Stimulated activated CD4-positive, alpha-beta T cell treated with anti-CD3 and anti-CD28 coated beads, TNF-alpha, amount 100 ng/mL, for 1 hour (primary cell): ENCODE results near the gene GRK7.

Source experiments
- DNase-seq, 3 donors: peaks; one replicate each; pipeline ENCODE4 v3.0.0-alpha.2; 2020; ENCODE audit warnings: low read depth in 3 of 3, low spot score in 1 of 3

GRK7 gene, protein sequence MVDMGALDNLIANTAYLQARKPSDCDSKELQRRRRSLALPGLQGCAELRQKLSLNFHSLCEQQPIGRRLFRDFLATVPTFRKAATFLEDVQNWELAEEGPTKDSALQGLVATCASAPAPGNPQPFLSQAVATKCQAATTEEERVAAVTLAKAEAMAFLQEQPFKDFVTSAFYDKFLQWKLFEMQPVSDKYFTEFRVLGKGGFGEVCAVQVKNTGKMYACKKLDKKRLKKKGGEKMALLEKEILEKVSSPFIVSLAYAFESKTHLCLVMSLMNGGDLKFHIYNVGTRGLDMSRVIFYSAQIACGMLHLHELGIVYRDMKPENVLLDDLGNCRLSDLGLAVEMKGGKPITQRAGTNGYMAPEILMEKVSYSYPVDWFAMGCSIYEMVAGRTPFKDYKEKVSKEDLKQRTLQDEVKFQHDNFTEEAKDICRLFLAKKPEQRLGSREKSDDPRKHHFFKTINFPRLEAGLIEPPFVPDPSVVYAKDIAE (N-terminal part only)

DNA sequence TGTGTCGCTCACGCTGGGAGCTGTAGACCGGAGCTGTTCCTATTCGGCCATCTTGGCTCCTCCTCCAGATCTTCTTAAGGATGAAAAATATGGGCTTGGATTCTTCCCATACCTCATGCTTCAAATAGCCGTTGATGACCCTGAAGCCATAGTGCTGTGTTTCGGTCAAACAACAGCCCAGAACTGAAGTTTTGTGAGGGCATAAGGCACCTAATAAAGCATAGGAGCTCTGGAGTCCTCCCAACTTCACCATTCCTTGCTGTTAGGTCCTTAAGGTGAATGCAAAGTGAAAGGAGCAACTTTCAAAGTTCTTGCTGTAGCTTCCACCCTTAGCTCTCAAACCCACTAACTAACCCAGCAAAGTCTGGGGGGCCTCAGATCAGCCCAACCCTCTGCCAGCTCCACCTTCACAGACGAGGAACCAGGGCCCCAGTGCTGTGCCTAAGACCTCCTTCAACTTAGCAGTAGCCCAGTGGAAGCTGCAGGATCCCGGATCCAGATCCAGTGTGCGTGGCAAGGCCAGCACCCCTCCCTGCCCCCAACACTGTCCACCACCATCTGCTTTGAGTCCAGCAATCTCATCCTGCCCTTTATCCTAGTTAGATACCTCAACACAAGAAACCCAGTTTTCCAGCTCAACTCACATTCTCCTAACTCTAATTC is at the start of gene GRK7:
Gene GRK7 (plus strand): TSS at position 321 of the 663 bp plus-strand sequence. CDS start 14,877 bp downstream, outside the sequence.
- DNase-seq: no peak

DNA sequence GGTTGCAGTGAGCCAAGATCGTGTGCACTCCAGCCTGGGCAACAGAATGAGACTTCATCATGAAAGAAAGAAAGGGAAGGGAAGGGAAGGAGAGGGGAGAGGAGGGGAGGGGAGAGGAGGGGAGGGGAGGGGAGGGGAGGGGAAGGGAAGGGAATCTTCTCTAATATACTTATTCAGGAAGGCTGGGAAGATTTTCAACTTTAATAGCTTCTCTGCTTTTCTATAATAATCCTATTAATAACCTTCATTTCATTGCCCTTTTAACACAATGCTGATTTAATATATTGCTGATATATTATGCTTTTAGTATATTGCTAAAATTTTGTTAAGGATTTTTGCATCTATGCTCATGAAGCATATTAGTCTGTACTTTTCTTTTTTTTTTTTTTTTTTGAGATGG is 48.5 kb upstream of the GRK7 start:
- DNase-seq: no peak

DNA sequence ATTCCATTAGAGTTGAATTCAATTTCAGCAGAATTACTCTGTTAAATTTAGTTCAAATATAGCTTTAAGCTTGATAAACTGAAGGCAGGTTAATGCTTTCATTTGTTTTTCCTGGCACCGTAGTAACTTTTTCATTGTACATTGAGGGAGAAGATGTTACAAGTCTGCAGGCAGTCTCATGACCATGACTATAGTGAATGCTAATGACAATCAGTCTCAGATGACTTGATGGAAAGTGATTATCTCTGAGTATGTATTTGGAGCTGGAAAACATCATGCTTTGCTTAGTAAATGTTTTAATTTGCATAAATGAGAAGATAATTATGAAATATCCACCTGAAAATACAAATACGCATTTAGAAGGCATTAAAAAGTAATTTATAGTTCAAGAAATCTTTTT is 41.1 kb upstream of the GRK7 start:
- DNase-seq: no peak

DNA sequence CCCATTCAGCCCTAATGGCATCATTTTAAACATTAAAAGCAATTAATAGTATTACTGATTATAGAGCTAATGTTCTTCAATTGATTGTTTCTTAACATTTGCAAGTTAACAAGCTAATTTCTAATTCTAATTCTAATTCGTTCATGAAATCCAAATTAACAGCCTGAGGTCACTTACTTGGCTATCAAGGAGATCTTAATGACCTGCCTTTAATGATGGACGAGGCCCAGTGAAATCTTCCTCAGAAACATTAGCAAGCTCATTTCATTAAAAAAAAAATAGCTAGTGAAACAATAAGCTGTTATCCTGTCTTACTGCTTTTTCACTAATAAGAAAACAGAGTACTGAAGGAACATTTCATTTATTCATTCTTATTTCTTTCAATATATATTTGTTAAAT is 40.6 kb upstream of the GRK7 start:
- no peak for DNase-seq

DNA sequence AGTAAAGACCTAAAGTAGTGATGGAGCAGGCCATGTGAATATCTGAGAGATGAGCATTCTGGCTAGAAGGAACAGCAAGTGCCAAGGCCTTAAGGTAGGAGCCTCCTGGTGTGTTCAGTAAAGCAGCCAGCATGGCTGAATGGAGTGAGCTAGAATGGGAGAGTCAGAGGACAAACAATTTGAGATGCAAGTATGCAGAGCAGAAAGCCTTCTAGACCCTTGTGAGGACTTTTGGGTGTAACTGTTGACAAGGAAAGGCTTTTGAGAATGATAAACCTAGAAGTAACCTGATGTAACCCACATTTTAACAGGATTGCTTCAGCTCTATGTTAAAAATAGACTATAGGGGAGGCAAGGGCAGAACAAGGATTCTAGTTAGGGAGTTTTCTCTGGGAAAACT is 40.0 kb upstream of the GRK7 start:
- DNase-seq: no peak

DNA sequence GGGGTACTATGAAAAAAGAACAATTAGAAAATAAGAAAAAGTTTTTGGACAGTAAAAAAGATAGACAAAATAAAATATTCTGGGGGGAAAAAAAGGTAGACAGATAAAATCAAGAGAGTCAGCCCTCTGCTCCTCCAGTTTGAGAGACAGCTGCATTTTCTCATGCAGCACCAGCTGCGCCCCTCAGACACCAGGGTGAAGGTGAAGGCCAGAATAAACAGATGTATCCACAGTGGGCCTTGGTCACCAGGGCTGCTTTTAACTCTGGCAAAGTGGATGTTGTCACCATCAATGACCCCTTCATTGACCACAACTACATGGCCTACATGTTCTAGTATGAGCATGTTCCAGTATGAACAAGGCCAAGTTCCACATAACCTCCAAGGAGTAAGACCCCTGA is 39.0 kb upstream of the GRK7 start:
- DNase-seq: no peak

DNA sequence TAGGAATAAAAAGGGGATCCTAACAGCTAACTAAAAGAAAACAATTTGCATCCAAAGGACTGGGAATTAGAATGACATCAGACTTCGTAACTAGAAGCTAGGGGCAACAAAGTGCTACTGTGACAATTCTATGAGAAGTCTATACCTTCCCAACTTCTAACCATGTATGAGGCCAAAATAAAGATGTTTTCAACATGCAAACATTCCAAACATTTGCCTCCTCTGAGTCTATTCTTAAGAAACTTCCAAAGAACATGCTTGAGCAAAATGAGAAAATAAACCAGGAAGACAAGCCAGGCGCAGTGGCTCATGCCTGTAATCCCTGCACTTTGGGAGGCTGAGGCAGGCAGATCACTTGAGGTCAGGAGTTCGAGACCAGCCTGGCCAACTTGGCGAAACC is 38.2 kb upstream of the GRK7 start:
- no peak for DNase-seq

DNA sequence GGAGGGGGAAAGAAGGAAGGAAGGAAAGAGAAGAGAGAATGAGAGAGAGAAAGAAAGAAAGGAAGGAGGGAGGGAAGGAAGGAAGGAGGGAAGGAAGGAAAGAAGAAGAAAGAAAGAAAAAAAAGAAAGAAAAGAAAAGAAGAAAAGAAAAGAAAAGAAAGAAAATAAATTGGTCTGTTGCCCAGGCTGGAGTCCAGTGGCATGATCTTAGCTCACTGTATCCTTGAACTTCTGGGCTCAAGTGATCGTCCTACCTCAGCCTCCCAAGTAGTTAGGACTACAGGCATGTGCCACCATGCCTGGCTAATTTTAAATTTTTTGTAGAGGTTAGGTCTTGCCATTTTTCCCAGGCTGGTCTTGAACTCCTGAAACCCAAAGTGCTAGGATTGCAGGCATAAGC is 36.7 kb upstream of the GRK7 start:
- no peak for DNase-seq

DNA sequence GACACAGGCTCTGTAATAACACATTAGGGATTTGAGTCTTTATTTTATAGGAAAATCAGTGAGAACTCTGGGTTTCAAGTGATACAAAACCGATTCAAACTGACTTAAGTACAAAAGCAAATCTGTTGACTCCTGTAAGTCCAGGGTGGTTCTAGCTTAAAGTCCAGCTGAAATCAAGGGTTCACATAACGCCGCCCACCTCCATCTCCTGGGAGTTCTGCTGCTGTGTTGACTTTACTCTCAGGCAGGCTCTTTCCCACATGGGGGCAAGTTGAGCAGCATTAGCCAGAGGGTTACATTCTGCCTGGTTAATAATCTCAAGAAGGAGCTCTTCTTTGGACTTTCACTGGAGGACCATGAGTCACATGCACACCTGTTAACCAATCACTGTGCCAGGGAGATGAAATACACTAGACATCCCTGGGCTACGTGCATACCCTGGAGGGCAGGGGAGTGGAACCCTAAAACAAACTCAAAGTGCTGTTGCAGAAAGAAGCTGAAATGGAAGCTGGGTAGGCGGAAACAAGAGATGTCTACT is 34.8 kb upstream of the GRK7 start:
- no peak for DNase-seq

DNA sequence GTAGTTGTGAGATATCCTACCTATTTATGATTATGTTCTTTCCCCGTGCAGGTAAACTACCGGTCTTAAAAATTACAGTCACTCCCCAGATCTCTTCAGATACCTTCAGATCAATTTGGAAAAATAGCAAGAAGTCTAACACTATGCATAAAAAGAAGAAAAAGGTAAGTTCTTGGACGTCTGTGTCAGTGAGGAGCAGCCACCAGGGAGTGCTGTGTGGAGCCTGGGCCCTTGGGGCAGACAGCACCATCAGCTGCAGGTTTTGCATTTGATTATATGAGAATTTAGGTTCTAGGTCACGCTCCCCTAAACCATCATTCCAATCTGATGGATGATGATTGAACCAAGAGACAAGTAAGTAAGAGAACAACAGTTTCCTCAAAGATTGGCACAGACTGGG is 34.0 kb upstream of the GRK7 start:
- DNase-seq: no peak

DNA sequence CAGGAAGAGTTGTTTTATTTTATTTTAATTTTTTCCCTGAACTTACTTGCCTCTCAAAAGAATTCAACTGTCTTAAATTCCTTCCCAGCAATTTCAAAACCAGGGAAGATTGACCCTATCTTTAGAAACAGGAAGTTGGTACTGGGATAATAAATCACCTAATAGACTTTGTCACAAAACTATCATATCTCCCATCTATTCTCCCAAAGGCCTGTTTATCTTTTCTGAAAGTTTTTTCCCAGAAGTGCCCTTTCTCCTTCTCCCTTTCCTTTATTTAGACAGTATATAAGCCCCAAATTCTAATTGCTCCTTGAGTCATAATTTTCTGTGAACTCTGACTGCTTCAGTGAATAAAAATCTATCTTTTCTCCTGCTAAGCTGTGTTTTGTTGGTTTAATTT is 28.0 kb upstream of the GRK7 start:
- DNase-seq: no peak

DNA sequence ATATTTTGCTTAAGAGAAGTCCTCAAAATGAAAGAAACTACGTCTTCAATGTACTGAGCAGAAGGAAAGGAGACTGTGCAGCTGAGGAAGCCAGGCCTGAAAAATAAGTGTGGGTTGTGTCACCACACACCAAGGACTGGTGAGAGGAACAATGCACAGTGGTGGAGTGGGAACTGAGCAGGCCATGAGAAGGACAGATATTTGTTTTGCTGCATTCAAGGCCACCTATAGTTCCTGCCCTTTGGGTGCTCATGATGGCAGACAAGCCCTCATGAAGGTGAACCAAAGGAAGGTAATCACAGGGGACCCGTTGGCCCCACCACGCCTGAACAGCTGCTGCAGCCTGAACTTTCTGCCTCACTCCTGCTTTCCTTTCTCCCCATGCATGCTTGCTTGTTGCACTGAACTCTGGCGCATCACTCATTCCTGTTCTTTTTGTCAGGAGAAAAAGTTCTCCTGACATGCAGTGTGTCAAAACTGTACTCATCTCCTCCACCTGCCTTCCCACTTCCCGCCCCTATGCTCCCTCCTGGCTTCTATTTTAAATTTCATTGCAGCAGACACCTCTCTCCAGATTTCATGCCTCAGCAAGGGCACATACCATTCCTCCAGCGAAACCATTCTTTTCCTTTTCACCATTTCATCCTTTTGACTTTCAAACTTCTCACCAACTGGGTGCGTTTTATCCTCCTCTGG is 27.3 kb upstream of the GRK7 start:
- no peak for DNase-seq

DNA sequence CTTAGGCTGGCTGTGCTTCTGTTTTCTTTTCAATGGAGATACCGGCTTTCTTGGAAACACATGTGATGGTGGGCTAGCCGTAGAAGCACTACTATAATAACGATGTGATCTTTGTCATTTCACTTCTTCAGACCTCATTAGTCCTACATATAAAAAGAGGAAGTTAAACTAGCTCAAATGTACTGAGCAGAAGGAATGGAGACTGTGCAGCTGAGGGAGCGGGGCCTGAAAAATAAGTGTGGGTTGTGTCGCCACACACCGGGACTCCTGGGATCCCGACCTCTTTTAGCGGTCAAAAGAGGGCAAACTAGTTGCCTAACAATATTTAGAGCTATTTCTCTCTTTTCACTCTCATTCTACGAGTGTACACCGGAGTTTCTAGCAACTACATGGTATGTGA is 26.1 kb upstream of the GRK7 start:
- no peak for DNase-seq

DNA sequence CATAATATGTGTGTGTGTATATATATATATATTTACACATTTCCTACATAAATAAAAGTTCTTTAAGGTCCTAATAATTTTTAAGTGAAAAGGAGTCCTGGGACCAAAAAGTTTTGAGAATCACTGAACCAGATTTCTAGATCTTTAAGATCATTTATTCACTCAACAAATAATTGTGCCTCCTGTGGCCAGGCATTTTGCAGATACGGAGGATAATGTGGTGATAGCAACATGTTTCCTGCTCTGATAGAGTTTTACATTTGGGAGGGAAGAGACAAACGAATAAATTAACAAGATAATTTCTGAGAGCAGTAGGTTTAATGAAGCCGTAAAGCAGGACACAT is 25.6 kb upstream of the GRK7 start:
- no peak for DNase-seq

DNA sequence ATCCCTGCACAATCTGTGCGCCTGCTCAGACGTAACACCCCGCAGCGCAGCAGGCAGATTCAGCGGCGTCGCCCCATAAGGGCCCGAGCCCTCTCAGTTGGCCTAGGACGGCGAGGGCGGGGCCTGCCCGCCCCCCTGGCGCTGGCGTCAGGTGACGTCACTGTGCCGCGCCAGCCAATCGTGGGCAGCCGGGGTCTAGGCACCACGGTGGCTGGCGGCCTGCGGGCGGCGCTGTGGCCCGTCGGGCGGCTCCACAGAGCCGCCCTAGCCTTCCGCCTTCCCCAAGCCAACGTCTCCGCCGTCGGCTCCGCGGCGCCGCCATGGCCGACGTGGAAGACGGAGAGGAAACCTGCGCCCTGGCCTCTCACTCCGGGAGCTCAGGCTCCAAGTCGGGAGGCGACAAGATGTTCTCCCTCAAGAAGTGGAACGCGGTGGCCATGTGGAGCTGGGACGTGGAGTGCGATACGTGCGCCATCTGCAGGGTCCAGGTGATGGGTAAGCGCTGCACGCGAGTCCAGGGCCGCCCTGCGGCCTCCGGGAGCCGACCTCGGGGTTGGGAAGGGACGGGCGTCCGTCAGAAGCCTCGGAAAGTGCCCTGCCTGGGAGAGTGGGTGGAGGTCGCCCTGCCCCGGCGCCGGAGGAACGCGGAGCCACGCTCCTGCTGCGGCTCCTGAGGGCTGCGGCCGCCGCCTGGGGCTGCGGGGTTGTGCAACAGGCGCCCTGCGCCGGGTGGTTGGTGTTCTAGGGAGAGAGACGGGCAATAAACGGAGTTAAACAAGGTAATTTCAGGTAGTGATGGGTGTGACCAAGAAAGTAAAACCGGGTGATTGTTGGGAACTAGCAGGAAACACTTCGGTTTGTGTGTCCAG is 25.0 kb upstream of the GRK7 start, which contains the start of gene RNF7:
Gene RNF7 (plus strand): TSS at position 277 of the 869 bp plus-strand sequence. CDS start 44 bp downstream, at position 321.
- peak; percentile 90 to 96 (median 95) for DNase-seq

DNA sequence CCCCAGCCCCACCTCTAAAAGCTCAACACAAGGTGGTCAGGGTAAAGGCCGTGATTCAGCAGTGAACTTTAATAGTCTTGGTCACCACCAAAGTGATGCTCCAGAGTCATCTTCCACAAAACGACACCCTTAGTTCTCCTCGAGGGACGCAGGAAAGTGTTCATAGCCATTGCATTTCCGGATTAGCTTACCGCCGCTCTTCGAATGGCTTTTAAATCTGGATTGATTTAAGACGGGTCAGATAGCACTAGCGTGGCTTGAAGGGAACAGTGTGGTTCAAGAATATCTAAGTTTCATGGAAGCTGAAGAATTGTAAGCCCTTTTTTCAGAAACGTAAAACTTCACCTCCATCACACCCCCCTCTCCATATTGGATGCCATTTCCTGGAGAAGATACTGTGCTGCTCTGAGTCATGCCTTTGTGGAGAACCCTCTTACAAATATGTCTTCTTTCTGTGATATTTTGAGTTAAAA is 24.3 kb upstream of the GRK7 start:
- no peak for DNase-seq

DNA sequence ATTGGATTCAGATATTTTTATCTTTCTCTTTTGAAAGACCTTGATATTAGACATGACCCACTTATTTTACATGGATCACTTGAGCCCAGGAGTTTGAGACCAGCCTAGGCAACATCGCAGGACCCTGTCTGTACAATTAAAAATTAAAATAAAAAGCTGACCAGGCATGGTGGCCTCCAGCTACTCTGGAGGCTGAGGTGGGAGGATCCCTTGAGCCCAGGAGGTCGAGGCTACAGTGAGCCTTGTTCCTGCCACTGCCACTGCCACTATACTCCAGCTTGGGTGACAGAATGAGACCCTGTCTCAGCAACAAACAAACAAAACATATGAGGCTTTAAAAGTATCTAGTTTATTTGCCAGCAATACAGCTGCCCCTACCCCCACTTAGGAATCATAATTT is 23.5 kb upstream of the GRK7 start:
- no peak for DNase-seq

DNA sequence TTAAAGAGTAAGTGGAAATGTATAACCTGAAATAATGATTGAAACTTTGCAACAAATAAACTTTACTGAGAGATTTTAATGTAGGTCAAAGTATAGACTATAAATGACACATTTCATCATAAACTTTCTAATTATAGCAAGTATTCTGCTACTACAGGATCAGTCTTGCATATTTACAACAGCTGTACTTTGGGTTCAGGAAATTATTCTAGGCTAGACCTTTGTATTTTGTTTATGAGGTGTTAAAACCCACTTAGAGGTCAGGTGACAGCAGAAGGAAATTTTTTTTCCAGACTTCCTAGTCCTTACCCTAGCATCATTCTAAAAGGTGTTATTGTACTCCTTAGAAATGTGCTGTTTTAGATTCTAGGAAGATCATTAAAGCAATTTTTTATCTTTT is 22.9 kb upstream of the GRK7 start:
- DNase-seq: no peak

DNA sequence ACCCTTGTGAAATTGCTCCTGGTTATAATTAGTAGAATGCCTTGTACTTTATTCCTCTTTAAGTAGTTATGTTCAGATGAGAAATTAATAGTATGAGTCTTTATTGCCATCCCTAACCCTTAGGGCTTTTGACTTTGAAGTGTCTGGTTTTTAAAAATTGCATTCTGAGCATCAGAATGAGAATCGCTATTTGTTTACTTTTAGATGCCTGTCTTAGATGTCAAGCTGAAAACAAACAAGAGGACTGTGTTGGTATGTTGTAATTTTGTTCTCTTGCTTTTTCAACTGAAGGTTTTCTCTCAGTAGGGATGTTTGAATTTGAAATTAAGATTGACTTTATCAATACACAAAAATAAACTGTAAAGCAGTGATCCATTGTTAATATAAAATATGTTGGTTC is 19.9 kb upstream of the GRK7 start:
- DNase-seq: no peak

DNA sequence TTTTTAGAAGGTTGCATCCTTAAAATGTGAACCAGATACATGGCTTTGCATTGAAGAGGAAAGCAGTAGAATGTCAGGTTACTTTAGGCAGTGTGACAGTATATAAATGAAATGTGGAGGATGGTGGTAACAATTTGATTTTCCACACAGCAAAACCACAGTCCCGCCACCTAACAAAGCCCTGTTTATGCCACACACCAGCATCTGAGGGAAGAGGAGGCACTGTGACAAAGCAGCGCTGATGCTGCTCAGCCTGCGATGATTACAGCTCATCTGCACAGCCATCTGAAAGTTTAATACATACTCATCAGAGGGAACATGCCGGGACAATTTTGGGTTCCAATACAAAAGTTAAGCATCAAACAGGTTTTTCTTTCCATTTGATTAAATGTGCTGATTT is 16.2 kb upstream of the GRK7 start:
- no peak for DNase-seq

DNA sequence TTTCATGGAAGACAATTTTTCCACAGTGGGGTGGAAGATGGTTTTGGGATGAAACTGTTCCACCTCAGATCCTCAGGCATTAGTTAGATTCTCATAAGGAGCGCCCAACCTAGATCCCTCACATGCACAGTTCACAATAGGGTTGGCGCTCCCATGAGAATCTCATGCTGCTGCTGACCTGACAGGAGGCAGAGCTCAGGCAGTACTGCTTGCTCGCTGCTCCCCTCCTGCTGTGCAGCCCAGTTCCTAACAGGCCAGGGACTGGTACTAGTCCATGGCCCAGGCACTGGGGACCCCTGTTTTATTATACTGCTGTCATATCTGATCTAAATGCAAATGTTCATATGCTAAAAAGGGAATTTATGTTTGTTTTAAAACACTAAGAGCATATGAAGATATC is 9.8 kb upstream of the GRK7 start:
- no peak for DNase-seq
